GM23338 (cell line): Measurements from ENCODE around the gene VEGFA. TPM values are rescaled to one million over a fixed set of nuclear protein-coding genes. Genes with fewer than 3 reads are reported as not detected.

Experiments used
- ATAC-seq: fragments of 200-7000 bp; cut with Tn5 transposase; 3 replicates; pipeline ENCODE4 v1.9.1; 2020
- DNase-seq: peaks from one replicate; pipeline ENCODE4 v3.0.0-alpha.2; 2015; ENCODE audit warnings: low spot score
- H2AFZ ChIP-seq: fragments of 200-600 bp; sonication (generic); 2 replicates; pipeline ENCODE4 v1.8.0; 2016; ENCODE audit warnings: antibody characterized with exemption, mild to moderate bottlenecking, moderate library complexity
- H3F3A ChIP-seq: fragments of 200-600 bp; sonication (generic); replicated peaks from 2 replicates; pipeline ENCODE4 v1.8.0; 2017; ENCODE audit warnings: antibody characterized with exemption, mixed run types, low read depth
- H3K27ac ChIP-seq: fragments of 200-600 bp; sonication (generic); 2 replicates; pipeline ENCODE4 v1.6.1; 2016; ENCODE audit warnings: low read depth
- H3K27me3 ChIP-seq: fragments of 200-600 bp; sonication (generic); 2 replicates; pipeline ENCODE4 v1.8.0; 2016; ENCODE audit warnings: mild to moderate bottlenecking, mixed run types, moderate library complexity; ENCODE audit not compliant: insufficient read depth
- H3K36me3 ChIP-seq: fragments of 200-600 bp; sonication (generic); 2 replicates; pipeline ENCODE4 v1.8.0; 2016; ENCODE audit warnings: mild to moderate bottlenecking; ENCODE audit not compliant: insufficient read depth
- H3K4me1 ChIP-seq: fragments of 200-600 bp; sonication (generic); 2 replicates; pipeline ENCODE4 v1.8.0; 2016; ENCODE audit warnings: mild to moderate bottlenecking, moderate library complexity; ENCODE audit not compliant: insufficient read depth
- H3K4me2 ChIP-seq: fragments of 200-600 bp; sonication (generic); 2 replicates; pipeline ENCODE4 v1.7.1; 2017; ENCODE audit warnings: mixed run types
- H3K4me3 ChIP-seq: fragments of 200-600 bp; sonication (generic); 2 replicates; pipeline ENCODE4 v1.6.1; 2016; ENCODE audit warnings: mixed run types
- H3K79me2 ChIP-seq: fragments of 200-600 bp; sonication (generic); replicated peaks from 2 replicates; pipeline ENCODE4 v1.8.0; 2017; ENCODE audit warnings: mild to moderate bottlenecking; ENCODE audit not compliant: insufficient read depth
- H3K9me2 ChIP-seq: fragments of 200-600 bp; sonication (generic); 2 replicates; pipeline ENCODE4 v1.8.0; 2017; ENCODE audit not compliant: insufficient read depth
- H4K20me1 ChIP-seq: fragments of 200-600 bp; sonication (generic); replicated peaks from 2 replicates; pipeline ENCODE4 v1.8.0; 2017; ENCODE audit warnings: mild to moderate bottlenecking; ENCODE audit not compliant: insufficient read depth
- H3K27ac Mint-ChIP-seq: 2 replicates; pipeline ENCODE4 v1.8.0; 2020; ENCODE audit warnings: inconsistent platforms, mild to moderate bottlenecking, moderate library complexity, mixed read lengths
- H3K27me3 Mint-ChIP-seq: 3 replicates; pipeline ENCODE4 v1.8.0; 2022; ENCODE audit warnings: low read depth, mild to moderate bottlenecking, moderate library complexity, mixed read lengths, inconsistent platforms; ENCODE audit not compliant: insufficient read depth, poor library complexity
- H3K36me3 Mint-ChIP-seq: 3 replicates; pipeline ENCODE4 v1.8.0; 2021; ENCODE audit warnings: low read depth, mild to moderate bottlenecking, inconsistent platforms, moderate library complexity, mixed read lengths
- H3K4me1 Mint-ChIP-seq: 3 replicates; pipeline ENCODE4 v1.8.0; 2020; ENCODE audit warnings: mild to moderate bottlenecking, inconsistent platforms, mixed read lengths
- H3K4me3 Mint-ChIP-seq: 3 replicates; pipeline ENCODE4 v1.8.0; 2021; ENCODE audit warnings: moderate library complexity, mild to moderate bottlenecking, inconsistent platforms, mixed read lengths
- H3K9me3 Mint-ChIP-seq: 3 replicates; pipeline ENCODE4 v1.8.0; 2020; ENCODE audit warnings: moderate library complexity, mild to moderate bottlenecking, inconsistent platforms, mixed read lengths
- CREB1 ChIP-seq: fragments of 250-450 bp; sonication (Bioruptor Pico); IDR thresholded peaks from 2 replicates; pipeline ENCODE4 v1.5.0; 2020; ENCODE audit warnings: low read depth, mild to moderate bottlenecking, moderate library complexity
- ETS1 ChIP-seq: IDR thresholded peaks from 2 replicates; pipeline ENCODE4 v1.6.1; 2016; ENCODE audit warnings: antibody characterized with exemption
- EZH2phosphoT487 ChIP-seq: fragments of 200-600 bp; sonication (generic); IDR thresholded peaks from one replicate; pipeline ENCODE4 v1.8.1; 2018; ENCODE audit warnings: antibody characterized with exemption; ENCODE audit not compliant: unreplicated experiment
- JUNB ChIP-seq: IDR thresholded peaks from one replicate; pipeline ENCODE4 v1.6.1; 2016; ENCODE audit warnings: antibody characterized with exemption; ENCODE audit not compliant: unreplicated experiment
- POLR2AphosphoS5 ChIP-seq: IDR thresholded peaks from 2 replicates; pipeline ENCODE4 v1.6.1; 2016; ENCODE audit warnings: antibody characterized with exemption, low read depth
- REST ChIP-seq: IDR thresholded peaks from one replicate; pipeline ENCODE4 v1.6.1; 2018; ENCODE audit warnings: antibody characterized with exemption; ENCODE audit not compliant: unreplicated experiment
- STAT1 ChIP-seq: IDR thresholded peaks from one replicate; pipeline ENCODE4 v1.6.1; 2016; ENCODE audit warnings: antibody characterized with exemption; ENCODE audit not compliant: unreplicated experiment
- ZNF114 ChIP-seq: fragments of 250-450 bp; sonication (Bioruptor Pico); IDR thresholded peaks from 2 replicates; pipeline ENCODE4 v1.5.0; 2020; ENCODE audit warnings: mild to moderate bottlenecking, moderate library complexity
- ZNF331 ChIP-seq: fragments of 250-450 bp; sonication (Bioruptor Pico); IDR thresholded peaks from 2 replicates; pipeline ENCODE4 v1.5.0; 2020; ENCODE audit warnings: low read depth, mild to moderate bottlenecking, moderate library complexity
- ZNF462 ChIP-seq: fragments of 250-450 bp; sonication (Bioruptor Pico); IDR thresholded peaks from 2 replicates; pipeline ENCODE4 v1.5.0; 2020; ENCODE audit warnings: mild to moderate bottlenecking, moderate library complexity
- polyA plus RNA-seq: library from polyadenylated mRNA; unstranded; fragments of >200 nt; fragmentation: Nextera tagmentation; extraction: Ambion mirVana; gene quantifications from 2 replicates; pipeline ENCODE4 v1.2.1, GENCODE V29; 2016
- total RNA-seq: library from RNA; depleted of rRNA; stranded (reverse); fragments of >200 nt; shearing (Covaris generic); gene quantifications from 2 replicates; pipeline ENCODE4 v1.2.3, GENCODE V29; 2014

The VEGFA gene
- total and polyA plus RNA-seq, 2 experiments from 2014 or later: 10.9 to 61.1 TPM

DNA sequence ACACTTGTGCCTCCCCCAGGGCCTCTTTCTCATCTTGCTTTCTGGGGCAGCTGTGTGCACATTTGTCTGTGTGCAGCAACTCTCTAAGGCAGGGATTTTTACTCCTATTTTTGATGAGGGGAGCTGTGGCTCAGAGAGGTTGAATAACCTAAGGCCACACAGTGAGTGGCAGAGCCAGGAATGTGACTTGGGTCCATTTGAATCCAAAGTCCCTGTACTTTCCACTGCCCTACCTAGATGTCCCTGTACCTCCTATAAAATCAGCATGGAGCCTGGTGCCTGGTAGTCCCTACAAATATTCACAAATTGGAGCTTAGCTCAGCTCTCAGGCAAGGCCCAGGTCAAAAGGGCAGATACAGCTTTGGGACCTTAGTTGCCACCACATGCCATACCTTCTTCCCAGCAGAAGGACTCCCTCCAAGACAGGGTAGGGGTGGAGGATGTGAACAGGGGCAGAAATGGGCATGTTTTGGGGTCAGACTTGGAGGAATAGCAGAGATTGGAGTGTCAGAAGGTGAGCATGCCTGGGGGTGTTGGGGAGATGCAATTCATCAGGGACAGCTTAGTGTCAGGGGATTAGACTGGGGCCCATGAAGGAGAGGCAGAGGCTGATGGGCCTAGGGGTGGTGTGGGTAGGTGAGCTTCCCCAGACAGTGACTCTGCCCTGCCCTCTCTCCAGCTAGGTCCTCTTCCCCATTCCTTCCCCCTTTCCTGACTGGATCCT, 4.1 kb upstream of the VEGFA start:
- H3K4me1 Mint-ChIP-seq: peaks cover 22% of the 10 kb centered on the region
- H2AFZ ChIP-seq: peak overlapping the region; percentile 94; the same call in 1 of the 2 replicates
- no peak overlapping the region for H3K27ac ChIP-seq
- ATAC-seq (no peak), DNase-seq (no peak)
- 0 out of 2 replicates have a peak, but pooled peaks cover 3% of the 10 kb centered on the region for H3K9me2 ChIP-seq
- no peaks in the 10 kb centered on the region for H3K36me3 ChIP-seq
- H3K4me2 ChIP-seq: peak overlapping the region; percentile 60; the same call in 1 of the 2 replicates
- H3K27me3 ChIP-seq: no peaks in the 10 kb centered on the region
- no peak overlapping the region for H3K4me3 Mint-ChIP-seq
- H3K27ac Mint-ChIP-seq: no peak overlapping the region
- H3K4me3 ChIP-seq: no peak overlapping the region
- H3K79me2 ChIP-seq: peaks cover 2% of the 10 kb centered on the region
- peaks cover 3% of the 10 kb centered on the region; the same call in 1 of the 3 replicates for H3K36me3 Mint-ChIP-seq
- no peaks in the 10 kb centered on the region for H3F3A ChIP-seq
- H4K20me1 ChIP-seq: no peaks in the 10 kb centered on the region
- TF ChIP-seq JUNB (no peak), ZNF462 (CRISPR knock-in tag) (no peak), ZNF114 (CRISPR knock-in tag) (no peak), CREB1 (no peak), ETS1 (no peak), REST (no peak), STAT1 (no peak), ZNF331 (CRISPR knock-in tag) (no peak), POLR2AphosphoS5 (no peak), EZH2phosphoT487 (no peak)
- peaks cover 22% of the 10 kb centered on the region for H3K27me3 Mint-ChIP-seq
- peaks cover 3% of the 10 kb centered on the region; the same call in 1 of the 3 replicates for H3K9me3 Mint-ChIP-seq
- peaks cover 17% of the 10 kb centered on the region for H3K4me1 ChIP-seq
